Measurements from ENCODE around the gene ASB18.

GRCh38 chr2:236241181-236242056 is 22.8 kb downstream of the ASB18 start:
- no peak for TF ChIP-seq CTCF (IDR thresholded peaks at IDR 0.05)
- no peak for TF ChIP-seq POLR2A (IDR thresholded peaks at IDR 0.05)
